D341Med (cell line): ENCODE data around the gene MYOCD.

Source experiments
- DNase-seq: peaks from one replicate; pipeline ENCODE4 v3.0.0; 2012; ENCODE audit warnings: low spot score

Gene MYOCD

GRCh38 chr17:12745486-12745885, 79.8 kb downstream of the MYOCD start:
- DNase-seq, result no peak

- DNase-seq, result no peak
Measured at GRCh38 chr17:12756786-12757185, 91.1 kb downstream of the MYOCD start.

- no peak for DNase-seq
Measured at GRCh38 chr17:12759090-12759489, 93.4 kb downstream of the MYOCD start.

DNA sequence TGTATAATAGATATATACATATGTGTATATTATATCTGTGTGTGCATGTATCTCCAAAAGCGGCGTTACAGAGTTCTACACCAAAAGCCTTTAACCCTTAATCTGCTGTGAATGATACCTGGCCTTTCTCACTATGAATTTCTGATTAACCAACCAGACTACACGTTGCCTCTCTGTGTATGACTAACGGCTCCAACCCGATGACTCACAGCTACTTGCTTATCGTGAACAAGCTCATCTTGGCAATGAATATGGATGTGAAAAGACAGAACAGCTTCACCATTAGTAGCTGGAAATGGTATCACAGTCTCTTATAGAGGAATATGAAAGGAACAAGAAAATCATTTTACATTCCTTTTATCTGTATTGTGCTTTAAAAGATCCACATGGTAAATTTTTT, 99.9 kb downstream of the MYOCD start:
- no peak for DNase-seq

- no peak for DNase-seq
Measured at GRCh38 chr17:12768255-12768654, 102.6 kb downstream of the MYOCD start.

GRCh38 chr17:12769981-12770380, 104.3 kb downstream of the MYOCD start:
- DNase-seq, result no peak

- no peak for DNase-seq
Measured at GRCh38 chr17:12773153-12773552, 107.5 kb downstream of the MYOCD start.

DNA sequence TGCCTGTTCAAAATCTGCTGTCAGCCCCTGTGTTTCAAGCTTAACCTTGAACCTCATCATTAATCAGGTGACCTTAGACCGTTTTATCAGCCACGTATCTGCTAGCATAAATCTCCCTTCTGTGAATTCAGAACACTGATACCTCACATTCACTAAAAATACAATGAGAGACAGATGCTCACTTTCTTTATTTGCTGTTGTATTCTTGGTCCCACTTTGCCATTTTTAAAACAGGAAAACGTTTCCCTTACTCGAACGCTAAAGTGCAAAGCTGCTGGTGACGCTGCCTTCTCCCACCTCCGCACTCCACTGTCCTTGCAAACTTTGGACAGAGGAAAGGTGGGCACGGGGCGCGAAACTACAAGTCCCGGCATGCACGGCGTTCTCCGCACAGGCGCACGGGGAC, 123.4 kb downstream of the MYOCD start:
- DNase-seq, result no peak

DNA sequence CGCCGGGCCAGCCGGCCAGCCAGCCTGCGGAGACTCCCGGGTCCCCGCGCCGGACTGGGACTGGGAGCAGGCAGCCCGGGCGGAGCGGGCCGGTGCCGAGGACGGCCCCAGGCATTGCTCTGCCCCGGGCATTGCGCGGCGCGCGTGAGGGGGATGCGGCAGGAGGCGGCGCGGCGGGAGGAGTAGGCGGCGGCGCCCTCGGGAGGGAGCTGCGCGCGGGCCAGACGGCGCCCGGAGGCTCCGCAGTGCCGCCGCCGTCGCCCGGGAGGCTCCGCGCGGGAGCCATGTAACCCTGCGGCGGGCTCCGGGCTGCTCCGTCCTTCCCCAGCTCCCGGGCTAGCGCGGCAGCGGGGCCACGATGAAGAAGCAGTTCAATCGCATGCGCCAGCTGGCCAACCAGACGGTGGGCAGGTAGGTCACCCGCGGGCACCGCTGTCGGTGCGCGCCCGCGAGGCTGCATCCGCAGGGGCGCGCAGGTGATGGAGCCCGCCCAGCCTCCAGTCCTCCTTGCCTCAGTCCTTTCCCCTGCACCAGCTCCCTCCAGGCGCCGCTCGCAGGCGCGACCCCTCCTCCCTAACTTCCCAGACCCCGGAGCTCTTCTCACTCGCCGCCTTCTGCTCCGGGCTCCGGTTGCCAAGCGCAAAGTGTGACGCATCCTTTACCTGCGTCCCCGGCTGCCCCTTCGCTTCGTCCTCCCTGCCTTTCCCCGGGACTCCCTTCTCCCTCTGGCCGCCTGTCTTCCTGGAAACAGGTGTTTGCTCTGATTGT, 124.0 kb downstream of the MYOCD start, which contains the start of gene ARHGAP44:
TSS of gene ARHGAP44 (plus strand) at position 18 of the 768 bp plus-strand sequence. CDS start at position 359, 341 bp downstream.
- DNase-seq, result peak; percentile 84

GRCh38 chr17:12790249-12791106, 124.8 kb downstream of the MYOCD start:
- no peak for DNase-seq

GRCh38 chr17:12794919-12795532, 129.3 kb downstream of the MYOCD start:
- no peak for DNase-seq

DNA sequence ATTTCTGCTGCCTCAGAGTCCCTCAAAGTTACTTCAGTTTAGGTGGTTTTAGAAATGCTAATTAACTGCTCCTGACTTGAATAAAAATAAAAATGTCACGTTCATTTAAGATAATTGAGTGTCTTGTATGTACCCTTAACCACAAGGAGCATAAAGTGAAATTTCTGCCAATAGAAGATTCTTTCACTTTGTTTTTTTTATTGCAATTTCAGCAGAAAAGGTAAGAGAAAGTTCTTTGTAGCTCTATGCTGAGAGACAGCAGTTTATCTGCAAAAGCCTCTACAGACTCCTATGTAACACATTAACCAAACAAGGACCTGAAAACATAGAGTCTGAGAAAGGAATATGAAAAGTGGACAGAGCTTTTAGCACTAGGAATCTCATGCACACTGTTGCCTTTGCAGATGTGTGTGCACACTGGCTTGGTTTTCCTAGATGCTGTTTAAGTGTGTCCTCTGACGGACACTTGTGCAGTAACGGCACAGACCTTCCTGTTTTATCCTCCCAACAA, 135.2 kb downstream of the MYOCD start:
- DNase-seq, result no peak

DNA sequence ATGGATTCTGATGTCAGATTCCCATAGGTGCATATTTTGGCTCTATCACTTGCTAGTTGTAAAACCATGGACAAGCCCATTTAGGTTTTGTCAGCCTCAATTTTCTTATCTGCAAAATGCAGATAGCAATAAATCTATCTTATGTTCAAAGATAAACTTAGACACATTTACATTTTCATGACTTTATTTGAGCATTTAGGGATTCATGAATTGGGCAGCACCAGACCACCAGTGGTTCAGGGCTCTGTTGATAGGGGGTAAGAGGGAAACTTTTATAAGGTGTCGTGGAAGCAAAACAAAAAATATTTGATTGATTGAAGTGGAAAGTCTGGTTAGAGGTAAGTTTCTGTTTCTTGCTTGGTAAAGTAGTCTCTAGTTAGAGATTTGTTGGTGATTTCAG, 140.9 kb downstream of the MYOCD start:
- DNase-seq, result no peak

- no peak for DNase-seq
Measured at GRCh38 chr17:12808723-12809122, 143.0 kb downstream of the MYOCD start.

DNA sequence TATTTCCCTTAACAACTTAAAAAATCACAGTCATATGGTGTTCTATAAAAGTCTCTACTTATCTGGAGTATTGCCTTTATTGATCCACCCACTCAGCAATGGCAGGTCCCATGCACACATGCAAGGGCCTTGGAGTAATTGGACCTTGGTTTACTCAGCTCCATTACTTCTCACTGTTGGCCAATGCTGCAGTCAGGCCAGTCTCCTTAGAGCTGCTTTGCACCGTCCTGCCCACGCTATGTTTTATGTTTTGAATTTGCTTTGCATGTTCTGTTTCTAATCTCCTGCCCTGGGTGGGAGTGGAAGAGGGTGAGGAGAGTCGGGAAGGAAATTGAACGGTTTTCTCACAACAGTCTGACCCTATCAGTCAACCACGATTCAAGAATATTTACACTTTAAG, 147.2 kb downstream of the MYOCD start:
- no peak for DNase-seq

DNA sequence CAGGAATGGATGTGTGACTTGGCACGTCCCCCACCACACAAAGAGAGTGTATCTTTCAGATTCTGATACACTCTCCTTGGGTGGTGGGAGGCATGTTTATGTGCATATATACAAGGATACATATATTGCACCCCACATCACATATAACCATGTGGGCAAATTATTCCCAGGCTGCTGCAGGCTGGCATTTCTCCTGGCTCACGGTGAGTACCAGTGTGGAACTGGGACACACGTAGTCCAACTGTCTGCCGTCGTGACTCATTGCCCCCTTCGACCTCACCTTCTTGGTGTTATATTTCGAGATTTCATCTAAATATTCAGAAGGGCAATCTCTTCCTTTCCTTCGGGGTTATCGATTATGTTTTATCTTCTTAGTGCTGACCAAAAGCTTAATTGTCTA, 148.0 kb downstream of the MYOCD start:
- no peak for DNase-seq

- no peak for DNase-seq
Measured at GRCh38 chr17:12814718-12815117, 149.0 kb downstream of the MYOCD start.

GRCh38 chr17:12815642-12816141, 150.0 kb downstream of the MYOCD start:
- DNase-seq, result no peak
